GM19468 (cell line): ENCODE results near the gene ATP10A.
"Not testable (repeated sequence)": the region's sequence is repeated elsewhere in the genome, so short reads cannot be mapped to it uniquely, and the experiment has no call there.

Source experiments
- ATAC-seq: cut with Tn5 transposase; IDR thresholded peaks from one replicate; pipeline ENCODE4 v1.9.1; 2021; ENCODE audit warnings: mild to moderate bottlenecking, moderate library complexity, moderate number of reproducible peaks; ENCODE audit not compliant: unreplicated experiment; ENCODE audit errors: extremely low read depth

Gene ATP10A

GRCh38 chr15:25860885-25861866 lies 2.0 kb downstream of the ATP10A start:
- no peak for ATAC-seq

- ATAC-seq, result no peak
Measured at GRCh38 chr15:25859838-25860645, 3.1 kb downstream of the ATP10A start.

GRCh38 chr15:25858952-25859760 lies 4.0 kb downstream of the ATP10A start:
- ATAC-seq, result no peak

GRCh38 chr15:25856059-25856458 lies 7.1 kb downstream of the ATP10A start:
- ATAC-seq, result not testable (repeated sequence)

GRCh38 chr15:25852661-25853524 lies 10.2 kb downstream of the ATP10A start:
- no peak for ATAC-seq

- no peak for ATAC-seq
Measured at GRCh38 chr15:25852027-25852426, 11.1 kb downstream of the ATP10A start.

- no peak for ATAC-seq
Measured at GRCh38 chr15:25850154-25851111, 12.7 kb downstream of the ATP10A start.

- ATAC-seq, result no peak
Measured at GRCh38 chr15:25849157-25849921, 13.8 kb downstream of the ATP10A start.

GRCh38 chr15:25848784-25849156 lies 14.4 kb downstream of the ATP10A start:
- no peak for ATAC-seq

- ATAC-seq, result no peak
Measured at GRCh38 chr15:25848325-25848724, 14.8 kb downstream of the ATP10A start.

- no peak for ATAC-seq
Measured at GRCh38 chr15:25847051-25847450, 16.1 kb downstream of the ATP10A start.

GRCh38 chr15:25846377-25846776 lies 16.8 kb downstream of the ATP10A start:
- ATAC-seq, result no peak

GRCh38 chr15:25844981-25845680 lies 18.0 kb downstream of the ATP10A start:
- ATAC-seq, result no peak

GRCh38 chr15:25844542-25844941 lies 18.6 kb downstream of the ATP10A start:
- ATAC-seq, result no peak

- no peak for ATAC-seq
Measured at GRCh38 chr15:25844076-25844475, 19.1 kb downstream of the ATP10A start.

- no peak for ATAC-seq
Measured at GRCh38 chr15:25839638-25840156, 23.4 kb downstream of the ATP10A start.

GRCh38 chr15:25838871-25839195 lies 24.3 kb downstream of the ATP10A start:
- ATAC-seq, result no peak
